Right lobe of liver (tissue), 4 donors: Measurements from ENCODE around the gene LTBP3.

Source experiments
- POLR2A ChIP-seq: fragments of 450-650 bp; IDR thresholded peaks from one replicate; pipeline ENCODE4 v1.6.1; 2017; ENCODE audit warnings: antibody characterized with exemption, mild to moderate bottlenecking
- TF ChIP-seq, protein P1 (sequence below), 4 donors: fragments of 200-600 bp in 3 of 4; fragments of 450-650 bp in 1 of 4; IDR thresholded peaks; one replicate each; pipeline versions ENCODE4 v1.5.1 to v1.8.0; 2016 to 2022; ENCODE audit warnings: antibody characterized with exemption in 4 of 4, mild to moderate bottlenecking in 2 of 4
- donor health status: DM: no; HTN: no; CAD: no.
- donor health status: DM: no; HTN: no; CAD: no.
- donor health status: DM: no; HTN: yes; CAD: no.

- TF ChIP-seq POLR2A, result no peak
- TF ChIP-seq, protein P1, sequence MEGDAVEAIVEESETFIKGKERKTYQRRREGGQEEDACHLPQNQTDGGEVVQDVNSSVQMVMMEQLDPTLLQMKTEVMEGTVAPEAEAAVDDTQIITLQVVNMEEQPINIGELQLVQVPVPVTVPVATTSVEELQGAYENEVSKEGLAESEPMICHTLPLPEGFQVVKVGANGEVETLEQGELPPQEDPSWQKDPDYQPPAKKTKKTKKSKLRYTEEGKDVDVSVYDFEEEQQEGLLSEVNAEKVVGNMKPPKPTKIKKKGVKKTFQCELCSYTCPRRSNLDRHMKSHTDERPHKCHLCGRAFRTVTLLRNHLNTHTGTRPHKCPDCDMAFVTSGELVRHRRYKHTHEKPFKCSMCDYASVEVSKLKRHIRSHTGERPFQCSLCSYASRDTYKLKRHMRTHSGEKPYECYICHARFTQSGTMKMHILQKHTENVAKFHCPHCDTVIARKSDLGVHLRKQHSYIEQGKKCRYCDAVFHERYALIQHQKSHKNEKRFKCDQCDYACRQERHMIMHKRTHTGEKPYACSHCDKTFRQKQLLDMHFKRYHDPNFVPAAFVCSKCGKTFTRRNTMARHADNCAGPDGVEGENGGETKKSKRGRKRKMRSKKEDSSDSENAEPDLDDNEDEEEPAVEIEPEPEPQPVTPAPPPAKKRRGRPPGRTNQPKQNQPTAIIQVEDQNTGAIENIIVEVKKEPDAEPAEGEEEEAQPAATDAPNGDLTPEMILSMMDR (IDR thresholded peaks at IDR 0.05), result no peak
These were observed 3.9 kb upstream of the LTBP3 start for GRCh38 chr11:65562020-65562419.
